HG02884 (cell line): Measurements from ENCODE around the gene NFKBIB.

Experiments
- ATAC-seq: cut with Tn5 transposase; IDR thresholded peaks from one replicate; pipeline ENCODE4 v1.9.1; 2021; ENCODE audit warnings: mild to moderate bottlenecking, moderate library complexity; ENCODE audit not compliant: unreplicated experiment

Gene NFKBIB

GRCh38 chr19:38901683-38902082 is 1.9 kb downstream of the NFKBIB start:
- no peak for ATAC-seq

DNA sequence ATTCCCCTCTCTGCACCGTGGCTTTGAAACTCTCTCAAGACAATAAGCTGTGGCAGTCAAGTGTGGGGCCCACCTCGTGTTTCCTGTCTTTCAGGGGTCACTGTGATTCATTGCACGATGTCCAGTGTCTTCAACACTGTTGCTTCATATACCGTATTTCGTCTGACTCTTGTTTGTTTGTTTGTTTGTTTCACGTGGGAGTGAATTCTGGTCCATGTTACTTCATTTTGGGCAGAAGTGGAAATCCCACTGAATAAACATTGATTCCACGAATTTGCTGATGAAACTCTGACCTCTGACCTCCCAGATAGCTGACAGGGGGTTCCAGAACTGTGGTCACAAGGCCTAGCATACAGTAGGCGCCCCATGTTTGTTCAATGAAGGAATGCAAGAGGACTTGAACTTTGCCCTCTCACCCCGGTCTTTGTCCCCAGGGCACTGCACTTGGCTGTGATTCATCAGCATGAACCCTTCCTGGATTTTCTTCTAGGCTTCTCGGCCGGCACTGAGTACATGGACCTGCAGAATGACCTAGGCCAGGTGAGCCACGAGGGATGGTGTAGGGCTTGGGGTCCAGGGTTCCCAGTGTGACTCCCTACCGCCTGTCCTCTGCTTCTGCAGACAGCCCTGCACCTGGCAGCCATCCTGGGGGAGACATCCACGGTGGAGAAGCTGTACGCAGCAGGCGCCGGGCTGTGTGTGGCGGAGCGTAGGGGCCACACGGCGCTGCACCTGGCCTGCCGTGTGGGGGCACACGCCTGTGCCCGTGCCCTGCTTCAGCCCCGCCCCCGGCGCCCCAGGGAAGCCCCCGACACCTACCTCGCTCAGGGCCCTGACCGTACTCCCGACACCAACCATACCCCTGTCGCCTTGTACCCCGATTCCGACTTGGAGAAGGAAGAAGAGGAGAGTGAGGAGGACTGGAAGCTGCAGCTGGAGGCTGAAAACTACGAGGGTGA is 5.1 kb downstream of the NFKBIB start:
- no peak for ATAC-seq

GRCh38 chr19:38905620-38906019 is 5.9 kb downstream of the NFKBIB start:
- ATAC-seq: no peak

GRCh38 chr19:38907227-38907626 is 7.5 kb downstream of the NFKBIB start:
- no peak for ATAC-seq

DNA sequence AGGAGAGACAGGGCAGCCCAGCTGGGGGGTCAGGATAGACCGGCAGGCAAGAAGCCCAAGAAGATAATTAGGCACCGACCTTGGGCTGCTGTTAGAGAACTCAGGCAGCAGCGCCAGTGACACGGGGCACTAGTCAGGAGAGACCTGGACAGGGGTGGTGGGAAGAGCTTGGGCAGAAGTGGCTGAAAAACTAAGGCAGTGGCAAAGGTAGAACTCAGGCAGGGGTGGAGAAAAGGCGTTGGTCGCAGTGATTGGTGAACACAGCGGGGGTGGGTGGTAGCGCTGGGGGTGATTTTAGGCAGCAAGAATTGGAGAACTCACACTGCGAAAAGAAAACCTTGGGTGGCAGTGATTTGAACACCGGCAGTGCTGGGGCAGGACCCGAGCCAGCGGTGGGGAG is 7.9 kb downstream of the NFKBIB start:
- ATAC-seq: no peak

DNA sequence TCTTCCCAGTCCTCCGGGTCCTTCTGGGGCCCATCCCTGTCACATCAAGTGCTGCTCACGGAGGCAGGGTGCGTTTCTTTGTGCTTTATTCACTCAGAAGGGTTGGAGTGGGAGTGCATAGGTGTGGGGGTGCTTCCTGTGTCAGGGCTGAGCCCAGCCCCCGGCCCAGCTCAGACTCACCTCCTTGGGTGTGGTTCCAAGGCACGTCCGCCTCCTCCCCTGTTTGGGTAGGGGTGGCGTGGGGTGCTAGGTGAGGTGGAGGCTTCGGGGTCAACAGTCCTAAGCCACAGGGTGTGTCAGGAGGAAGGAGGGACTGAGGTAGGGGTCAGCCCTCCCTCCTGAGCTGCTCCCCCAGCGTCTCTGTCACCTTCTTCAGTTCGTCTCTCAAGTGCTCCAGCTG is 9.1 kb downstream of the NFKBIB start:
- no peak for ATAC-seq

- ATAC-seq: no peak
Observed at GRCh38 chr19:38910488-38910887, 10.7 kb downstream of the NFKBIB start.

DNA sequence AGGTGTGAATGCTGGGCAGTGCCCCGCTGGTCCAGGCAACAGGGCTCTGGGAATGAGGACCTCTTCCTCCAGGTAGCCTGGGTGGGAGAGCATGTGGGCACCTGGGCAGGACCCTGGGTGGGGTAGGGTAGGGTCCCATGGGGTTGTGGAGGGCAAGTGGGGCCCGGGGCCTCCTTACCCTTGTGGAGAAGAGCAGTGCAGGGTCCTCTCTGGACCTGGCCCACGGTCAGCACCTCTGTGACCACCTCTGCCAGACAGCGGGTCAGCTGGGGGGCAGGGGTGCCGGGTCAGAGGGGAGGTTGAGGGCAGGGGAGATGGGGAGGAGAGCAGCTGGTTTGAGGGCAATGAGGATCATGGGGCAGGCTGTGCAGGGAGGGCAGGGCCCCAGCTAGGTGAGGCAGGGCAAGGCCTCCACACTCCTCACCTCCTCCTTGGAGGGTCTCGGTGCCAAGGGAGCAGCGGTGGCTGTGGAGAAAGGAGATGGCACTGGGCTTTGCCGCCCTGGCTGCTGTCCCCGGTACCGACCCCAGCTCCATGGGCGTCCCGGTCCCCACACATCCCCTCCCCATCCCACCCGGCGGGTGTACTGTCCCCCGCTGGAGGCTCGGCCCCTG is 11.7 kb downstream of the NFKBIB start:
- ATAC-seq: no peak

- ATAC-seq: no peak
Observed at GRCh38 chr19:38912600-38913514, 13.1 kb downstream of the NFKBIB start.

- no peak for ATAC-seq
Observed at GRCh38 chr19:38913958-38914357, 14.2 kb downstream of the NFKBIB start.

DNA sequence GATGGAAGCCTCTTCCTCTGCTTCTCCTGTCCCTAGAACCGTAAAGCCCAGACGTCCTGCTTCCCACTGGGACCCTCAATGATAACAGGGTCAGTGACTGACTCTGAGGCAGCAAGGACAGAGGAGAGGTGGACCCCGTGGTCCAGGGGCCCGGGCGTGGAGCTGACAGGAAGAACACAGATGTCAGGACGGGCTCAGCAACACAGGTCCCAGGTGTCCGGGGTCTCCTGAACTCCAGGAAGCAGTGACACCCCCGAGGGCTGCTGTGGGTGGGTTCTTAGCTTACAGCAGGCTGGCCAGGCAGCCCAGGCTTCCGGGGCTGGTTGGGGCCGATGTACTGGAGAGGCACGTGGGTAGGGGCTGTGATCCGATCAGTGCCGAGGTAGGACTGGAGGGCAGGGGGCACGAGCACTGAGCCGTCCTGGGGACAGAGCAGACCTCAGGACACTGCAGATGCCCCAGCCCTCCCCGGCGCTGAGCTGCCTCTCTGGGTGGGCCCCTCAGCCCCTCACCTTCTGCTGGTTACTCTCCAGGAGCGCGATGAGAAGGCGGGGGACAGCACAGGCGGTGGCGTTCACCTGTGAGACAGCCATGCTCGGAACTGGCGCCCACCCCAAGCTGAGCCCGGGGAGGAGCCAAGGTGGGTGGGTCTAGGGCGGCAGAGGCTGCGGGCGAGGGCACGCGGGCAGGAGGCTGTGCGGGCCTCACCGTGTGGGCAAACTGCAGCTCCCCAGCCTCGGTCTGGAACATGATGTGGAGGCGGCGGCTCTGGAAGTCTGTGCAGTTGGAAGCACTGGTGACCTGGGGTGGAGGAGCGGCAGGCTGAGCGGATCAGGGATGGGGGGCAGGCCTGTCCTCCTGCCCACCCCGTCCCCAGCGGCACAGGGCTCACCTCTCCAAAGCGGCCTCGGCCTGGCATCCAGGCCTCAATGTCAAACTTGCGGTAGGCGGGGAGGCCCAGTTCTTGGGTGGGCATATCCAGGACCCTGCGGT is 15.9 kb downstream of the NFKBIB start:
- no peak for ATAC-seq

DNA sequence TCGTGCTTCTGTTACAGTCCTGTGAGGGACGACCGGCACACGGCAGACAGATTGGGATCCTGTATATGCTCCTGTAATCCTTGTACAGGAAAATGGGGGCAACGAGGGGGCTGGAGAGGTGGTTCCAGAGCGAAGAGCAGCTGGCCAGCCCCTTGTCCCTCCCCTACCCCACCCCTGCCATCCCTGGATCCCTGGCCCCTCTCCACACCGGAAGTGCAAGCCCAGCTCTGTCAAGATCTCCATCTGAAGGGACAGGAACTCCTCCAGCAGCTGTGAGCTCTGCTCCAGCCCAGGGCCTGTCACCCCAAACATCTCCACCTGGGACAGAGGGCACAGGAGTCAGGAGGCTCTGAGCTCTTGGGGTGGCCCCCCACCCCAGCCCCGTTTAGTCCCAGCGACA is 17.7 kb downstream of the NFKBIB start:
- ATAC-seq: no peak

GRCh38 chr19:38917921-38918491 is 18.2 kb downstream of the NFKBIB start:
- ATAC-seq: no peak

- ATAC-seq: no peak
Observed at GRCh38 chr19:38918526-38918925, 18.8 kb downstream of the NFKBIB start.

DNA sequence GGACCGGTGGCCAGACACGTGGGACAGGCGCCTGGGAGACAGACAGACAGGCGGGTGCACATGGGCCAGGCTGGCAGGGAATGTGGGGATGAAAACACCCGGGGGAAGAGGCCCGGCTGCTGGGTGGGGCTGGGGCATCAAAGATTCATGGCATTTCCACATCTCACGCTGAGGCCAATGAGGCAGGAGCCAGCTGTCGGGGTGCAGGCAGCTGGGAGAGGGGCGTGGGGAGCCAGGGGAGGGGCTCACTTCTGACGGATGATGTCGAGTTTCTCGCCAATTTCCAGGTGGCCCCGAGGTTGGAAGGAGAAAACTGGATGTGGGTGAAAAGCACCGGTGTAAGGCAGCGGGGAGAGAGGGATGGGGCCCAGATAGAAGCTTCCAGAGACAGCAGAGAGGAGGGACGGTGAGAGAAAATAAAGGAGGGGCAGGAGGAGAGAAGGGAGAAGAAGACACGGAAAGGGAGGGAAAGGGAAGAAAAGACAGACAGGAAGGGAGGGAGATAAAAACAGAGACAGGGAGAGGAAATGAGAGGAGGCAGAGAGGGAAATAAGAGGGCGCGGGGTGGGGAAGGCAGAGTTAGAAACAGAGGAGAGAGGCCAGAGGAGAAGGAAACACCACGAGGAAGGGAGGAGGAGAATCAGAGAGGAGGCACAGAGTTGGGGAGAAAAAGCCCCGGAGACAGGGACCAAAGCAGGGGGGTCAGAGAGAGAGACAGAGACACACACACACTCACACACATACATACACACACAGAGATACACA is 20.2 kb downstream of the NFKBIB start:
- no peak for ATAC-seq

DNA sequence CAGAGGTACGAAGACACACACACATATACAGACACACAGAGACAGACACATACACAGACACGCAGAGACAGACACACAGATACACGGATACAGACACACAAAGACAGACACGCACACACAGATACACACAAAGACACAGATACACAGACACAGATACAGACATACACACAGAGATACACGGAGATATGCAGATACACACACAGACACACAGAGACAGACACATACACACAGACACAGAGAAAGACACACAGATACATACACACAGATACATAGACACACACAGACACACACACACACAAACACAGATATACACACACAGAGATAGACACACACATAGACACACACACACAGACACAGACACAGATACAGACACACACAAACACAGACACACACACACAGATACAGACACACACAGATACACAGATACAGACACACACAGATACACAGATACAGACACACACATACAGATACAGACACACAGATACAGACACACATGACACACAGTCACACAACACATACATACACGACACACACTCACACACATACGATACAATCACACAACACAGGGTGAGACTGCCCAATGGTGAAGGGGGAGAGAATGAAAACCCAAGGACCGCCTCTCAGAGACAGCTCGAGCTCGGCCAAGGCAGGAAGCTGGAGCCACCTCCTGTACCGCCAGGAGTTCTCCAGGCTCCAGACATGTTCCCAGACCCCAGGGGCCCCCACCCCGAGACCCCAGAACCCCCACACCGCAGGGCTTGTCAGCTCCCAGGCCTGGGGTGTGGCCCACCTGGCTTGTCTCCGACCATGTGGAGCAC is 21.0 kb downstream of the NFKBIB start:
- ATAC-seq: no peak

- ATAC-seq: no peak
Observed at GRCh38 chr19:38921420-38922274, 21.9 kb downstream of the NFKBIB start.
